ENCODE results near the gene LAMB2. TPM values are rescaled to one million over a fixed set of nuclear protein-coding genes. Genes with fewer than 3 reads are reported as not detected.

The LAMB2 gene
- total and polyA plus RNA-seq, 2 donors (not counting 1 experiment from before 2014, with no cell fraction given): 0.67 to 0.74 TPM

DNA sequence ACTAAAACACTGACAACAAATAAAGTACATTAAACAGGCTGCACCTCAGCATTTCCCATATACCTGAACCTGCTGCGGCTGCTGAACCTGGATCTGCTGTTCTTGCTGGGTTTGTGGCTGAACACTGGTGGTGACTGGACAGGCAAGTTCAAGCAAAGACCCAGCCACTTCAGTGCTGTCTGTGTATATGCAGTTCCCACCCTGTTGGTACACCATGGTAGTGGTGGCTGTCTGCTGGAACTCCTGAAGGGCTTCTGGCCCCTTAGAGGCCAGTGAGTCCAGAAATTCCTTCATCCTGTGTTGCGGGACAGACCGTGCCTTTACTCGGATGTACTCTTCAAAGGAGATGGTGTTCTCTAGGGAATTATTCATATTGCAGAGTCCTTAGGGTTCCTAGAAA, 56.2 kb downstream of the LAMB2 start:
- ChIA-PET CTCF (no interaction called here), POLR2A (no interaction called here)
- H3K27me3 ChIP-seq (replicated peaks in 1 of 4; ENCODE audit: control extremely low read depth in 1 of 4, control insufficient read depth in 3 of 4, insufficient read depth in 4 of 4, low read length in 3 of 4): no peaks in the 10 kb centered on the region
- no peak overlapping the region for H3K4me2 ChIP-seq (replicated peaks; ENCODE audit: low read depth, low read length, poor library complexity, severe bottlenecking)
- H3K9me3 ChIP-seq (ENCODE audit: control extremely low read depth in 1 of 3, control insufficient read depth in 2 of 3, insufficient read depth in 1 of 3, low read length in 2 of 3): no peaks in the 10 kb centered on the region
- H3K4me1 Mint-ChIP-seq: peaks cover 8% of the 10 kb centered on the region
- H3K9ac ChIP-seq (ENCODE audit: low read length): no peak overlapping the region
- no peak overlapping the region for H3K4me3 ChIP-seq (ENCODE audit: control extremely low read depth in 1 of 5, extremely low read depth in 1 of 5, insufficient read depth in 1 of 5, low read depth in 2 of 5, low read length in 4 of 5)
- ATAC-seq (ENCODE audit: low read depth) (no peak), DNase-seq (no peak)
- H3K27ac Mint-ChIP-seq: no peak overlapping the region
- intact Hi-C loops (cut with micrococcal nuclease): no loop called here
- no peaks in the 10 kb centered on the region for H3K4me1 ChIP-seq (ENCODE audit: control insufficient read depth in 2 of 2, insufficient read depth in 2 of 2, low read length in 2 of 2)
- H3K27me3 Mint-ChIP-seq: no peaks in the 10 kb centered on the region
- 100% methylated on average over 2 of the region's 4 CpGs for WGBS (ENCODE audit: insufficient coverage)
- H3K36me3 ChIP-seq (replicated peaks in 1 of 2; ENCODE audit: control extremely low read depth in 1 of 2, control insufficient read depth in 1 of 2, extremely low read depth in 1 of 2, insufficient read depth in 2 of 2, low read length in 1 of 2): peaks cover 12 to 63% of the 10 kb centered on the region in 2 experiments
- H3K4me3 Mint-ChIP-seq: no peak overlapping the region
- H2AFZ ChIP-seq (ENCODE audit: insufficient read depth, low read depth, low read length, poor library complexity, severe bottlenecking): no peak overlapping the region
- peaks cover 73% of the 10 kb centered on the region for H4K20me1 ChIP-seq (ENCODE audit: control insufficient read depth, insufficient read depth, low read length, poor library complexity, severe bottlenecking)
- H3K27ac ChIP-seq (ENCODE audit: low read length in 2 of 2): no peak overlapping the region
- TF ChIP-seq, protein P1, sequence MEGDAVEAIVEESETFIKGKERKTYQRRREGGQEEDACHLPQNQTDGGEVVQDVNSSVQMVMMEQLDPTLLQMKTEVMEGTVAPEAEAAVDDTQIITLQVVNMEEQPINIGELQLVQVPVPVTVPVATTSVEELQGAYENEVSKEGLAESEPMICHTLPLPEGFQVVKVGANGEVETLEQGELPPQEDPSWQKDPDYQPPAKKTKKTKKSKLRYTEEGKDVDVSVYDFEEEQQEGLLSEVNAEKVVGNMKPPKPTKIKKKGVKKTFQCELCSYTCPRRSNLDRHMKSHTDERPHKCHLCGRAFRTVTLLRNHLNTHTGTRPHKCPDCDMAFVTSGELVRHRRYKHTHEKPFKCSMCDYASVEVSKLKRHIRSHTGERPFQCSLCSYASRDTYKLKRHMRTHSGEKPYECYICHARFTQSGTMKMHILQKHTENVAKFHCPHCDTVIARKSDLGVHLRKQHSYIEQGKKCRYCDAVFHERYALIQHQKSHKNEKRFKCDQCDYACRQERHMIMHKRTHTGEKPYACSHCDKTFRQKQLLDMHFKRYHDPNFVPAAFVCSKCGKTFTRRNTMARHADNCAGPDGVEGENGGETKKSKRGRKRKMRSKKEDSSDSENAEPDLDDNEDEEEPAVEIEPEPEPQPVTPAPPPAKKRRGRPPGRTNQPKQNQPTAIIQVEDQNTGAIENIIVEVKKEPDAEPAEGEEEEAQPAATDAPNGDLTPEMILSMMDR (IDR thresholded peaks at IDR 0.05): no peak
- TF ChIP-seq EZH2 (IDR thresholded peaks at IDR 0.05; ENCODE audit: borderline replicate concordance, insufficient read depth, low read depth, low read length, poor library complexity, severe bottlenecking): no peak
- peaks cover 98% of the 10 kb centered on the region for H3K79me2 ChIP-seq (ENCODE audit: control insufficient read depth, insufficient read depth, low read length)
- no peaks in the 10 kb centered on the region for H3K9me3 Mint-ChIP-seq (ENCODE audit: insufficient read depth)

DNA sequence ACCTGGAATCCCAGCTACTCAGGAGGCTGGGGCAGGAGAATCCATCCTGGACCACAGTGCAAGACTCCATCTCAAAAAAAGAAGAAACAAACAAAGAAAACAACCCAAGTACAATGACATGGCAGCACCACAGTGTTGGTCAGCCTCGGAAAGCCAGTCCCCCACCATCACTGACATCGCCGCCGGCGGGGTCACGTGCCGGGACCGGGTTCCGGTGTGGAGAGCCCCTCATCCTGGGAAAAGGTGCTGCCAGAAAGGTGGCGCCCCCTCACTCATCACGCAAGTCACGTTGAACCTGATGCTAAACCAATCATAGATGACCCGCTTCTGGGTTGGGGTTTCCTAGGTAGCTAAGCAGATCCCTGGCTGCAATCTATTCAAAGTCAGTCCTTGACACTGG, 56.7 kb downstream of the LAMB2 start:
- POLR2A ChIA-PET: no interaction called here
- H2AFZ ChIP-seq (ENCODE audit: insufficient read depth, low read depth, low read length, poor library complexity, severe bottlenecking): no peak overlapping the region
- CTCF ChIA-PET: no interaction called here
- no peak overlapping the region for H3K9ac ChIP-seq (ENCODE audit: low read length)
- Mint-ChIP-seq H3K27me3 (no peaks in the 10 kb centered on the region), H3K27ac (no peak overlapping the region), H3K9me3 (ENCODE audit: insufficient read depth) (no peaks in the 10 kb centered on the region), H3K4me3 (no peak overlapping the region), H3K4me1 (peaks cover 8% of the 10 kb centered on the region)
- H3K4me3 ChIP-seq (ENCODE audit: control extremely low read depth in 1 of 5, extremely low read depth in 1 of 5, insufficient read depth in 1 of 5, low read depth in 2 of 5, low read length in 4 of 5): no peak overlapping the region
- no peak for DNase-seq
- H4K20me1 ChIP-seq (ENCODE audit: control insufficient read depth, insufficient read depth, low read length, poor library complexity, severe bottlenecking): peaks cover 68% of the 10 kb centered on the region
- intact Hi-C loops (cut with micrococcal nuclease): no loop called here
- H3K4me2 ChIP-seq (replicated peaks; ENCODE audit: low read depth, low read length, poor library complexity, severe bottlenecking): no peak overlapping the region
- H3K27ac ChIP-seq (ENCODE audit: low read length in 2 of 2): no peak overlapping the region
- 98% methylated on average over 8 of the region's 13 CpGs for WGBS (ENCODE audit: insufficient coverage)
- H3K79me2 ChIP-seq (ENCODE audit: control insufficient read depth, insufficient read depth, low read length): peaks cover 98% of the 10 kb centered on the region
- no peak for TF ChIP-seq EZH2 (IDR thresholded peaks at IDR 0.05; ENCODE audit: borderline replicate concordance, insufficient read depth, low read depth, low read length, poor library complexity, severe bottlenecking)
- TF ChIP-seq, protein P1 (IDR thresholded peaks at IDR 0.05): no peak
- no peaks in the 10 kb centered on the region for H3K4me1 ChIP-seq (ENCODE audit: control insufficient read depth in 2 of 2, insufficient read depth in 2 of 2, low read length in 2 of 2)
- no peaks in the 10 kb centered on the region for H3K9me3 ChIP-seq (ENCODE audit: control extremely low read depth in 1 of 3, control insufficient read depth in 2 of 3, insufficient read depth in 1 of 3, low read length in 2 of 3)
- peaks cover 12 to 68% of the 10 kb centered on the region in 2 experiments for H3K36me3 ChIP-seq (replicated peaks in 1 of 2; ENCODE audit: control extremely low read depth in 1 of 2, control insufficient read depth in 1 of 2, extremely low read depth in 1 of 2, insufficient read depth in 2 of 2, low read length in 1 of 2)
- no peak for ATAC-seq (ENCODE audit: low read depth)
- H3K27me3 ChIP-seq (replicated peaks in 1 of 4; ENCODE audit: control extremely low read depth in 1 of 4, control insufficient read depth in 3 of 4, insufficient read depth in 4 of 4, low read length in 3 of 4): no peaks in the 10 kb centered on the region

Small RNA genes lying within 50 kb of the gene (small RNA-seq; reads per million reads assigned to genes)
- not detected for gene RN7SL182P (ENCODE audit: insufficient read length, low read depth, low replicate concordance)

Other genes starting within 250 kb of the LAMB2 start
- gene SLC25A20, start 234.2 kb downstream of the LAMB2 start, total RNA-seq: 11.6 and 12.2 TPM in 2 replicates
- gene SLC25A20, start 234.2 kb downstream of the LAMB2 start, polyA plus RNA-seq: 5.7 and 19.9 TPM in 2 replicates
- 148 and 162 TPM in 2 replicates for gene ARIH2, start 214.2 kb downstream of the LAMB2 start, total RNA-seq
- 114 and 139 TPM in 2 replicates for gene ARIH2, start 214.2 kb downstream of the LAMB2 start, polyA plus RNA-seq
- 48.5 and 56.4 TPM in 2 replicates for gene P4HTM, start 142.8 kb downstream of the LAMB2 start, total RNA-seq
- gene P4HTM, start 142.8 kb downstream of the LAMB2 start, polyA plus RNA-seq: 58.3 and 70.6 TPM in 2 replicates
- gene WDR6, start 125.7 kb downstream of the LAMB2 start, total RNA-seq: 270 and 287 TPM in 2 replicates
- 317 and 321 TPM in 2 replicates for gene WDR6, start 125.7 kb downstream of the LAMB2 start, polyA plus RNA-seq
- 56.8 and 57.2 TPM in 2 replicates for gene DALRD3, start 114.5 kb downstream of the LAMB2 start, total RNA-seq
- 59.8 and 82.6 TPM in 2 replicates for gene DALRD3, start 114.5 kb downstream of the LAMB2 start, polyA plus RNA-seq
- gene NDUFAF3, start 110.9 kb downstream of the LAMB2 start, total RNA-seq: 67.0 and 67.5 TPM in 2 replicates
- 34.9 and 61.0 TPM in 2 replicates for gene NDUFAF3, start 110.9 kb downstream of the LAMB2 start, polyA plus RNA-seq
- gene IMPDH2, start 103.7 kb downstream of the LAMB2 start, total RNA-seq: 186 and 193 TPM in 2 replicates
- gene IMPDH2, start 103.7 kb downstream of the LAMB2 start, polyA plus RNA-seq: 171 and 205 TPM in 2 replicates
- gene QRICH1, start 39.0 kb downstream of the LAMB2 start, total RNA-seq: 187 and 196 TPM in 2 replicates
- gene QRICH1, start 39.0 kb downstream of the LAMB2 start, polyA plus RNA-seq: 179 and 223 TPM in 2 replicates
- gene QARS1, start 28.3 kb downstream of the LAMB2 start, total RNA-seq: 252 and 282 TPM in 2 replicates
- gene QARS1, start 28.3 kb downstream of the LAMB2 start, polyA plus RNA-seq: 426 and 469 TPM in 2 replicates
- gene USP19, start 12.2 kb downstream of the LAMB2 start, total RNA-seq: 87.3 and 89.9 TPM in 2 replicates
- gene USP19, start 12.2 kb downstream of the LAMB2 start, polyA plus RNA-seq: 56.3 and 73.5 TPM in 2 replicates
- gene CCDC71, start 33.3 kb upstream of the LAMB2 start, total RNA-seq: 29.7 and 30.0 TPM in 2 replicates
- gene CCDC71, start 33.3 kb upstream of the LAMB2 start, polyA plus RNA-seq: 13.4 and 15.6 TPM in 2 replicates
- 1.9 and 3.6 TPM in 2 replicates for gene KLHDC8B, start 38.5 kb upstream of the LAMB2 start, total RNA-seq
- gene KLHDC8B, start 38.5 kb upstream of the LAMB2 start, polyA plus RNA-seq: 0.43 and 0.79 TPM in 2 replicates
- gene C3orf62, start 144.2 kb upstream of the LAMB2 start, total RNA-seq: 7.8 and 10.4 TPM in 2 replicates
- 6.8 and 8.7 TPM in 2 replicates for gene C3orf62, start 144.2 kb upstream of the LAMB2 start, polyA plus RNA-seq
- gene USP4, start 207.0 kb upstream of the LAMB2 start, total RNA-seq: 113 and 116 TPM in 2 replicates
- gene USP4, start 207.0 kb upstream of the LAMB2 start, polyA plus RNA-seq: 60.3 and 71.7 TPM in 2 replicates
- gene GPX1, start 225.3 kb upstream of the LAMB2 start, total RNA-seq: 64.7 and 79.5 TPM in 2 replicates
- 145 and 180 TPM in 2 replicates for gene GPX1, start 225.3 kb upstream of the LAMB2 start, polyA plus RNA-seq

All from B cell (primary cell).